GM10847 (cell line): Measurements from ENCODE around the gene PARM1.

ENCODE experiments used
- POLR2A ChIP-seq: IDR thresholded peaks from 2 replicates; pipeline ENCODE4 v1.6.1; 2011; ENCODE audit not compliant: insufficient read length; ENCODE audit errors: extremely low read depth

The PARM1 gene, protein sequence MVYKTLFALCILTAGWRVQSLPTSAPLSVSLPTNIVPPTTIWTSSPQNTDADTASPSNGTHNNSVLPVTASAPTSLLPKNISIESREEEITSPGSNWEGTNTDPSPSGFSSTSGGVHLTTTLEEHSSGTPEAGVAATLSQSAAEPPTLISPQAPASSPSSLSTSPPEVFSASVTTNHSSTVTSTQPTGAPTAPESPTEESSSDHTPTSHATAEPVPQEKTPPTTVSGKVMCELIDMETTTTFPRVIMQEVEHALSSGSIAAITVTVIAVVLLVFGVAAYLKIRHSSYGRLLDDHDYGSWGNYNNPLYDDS

DNA sequence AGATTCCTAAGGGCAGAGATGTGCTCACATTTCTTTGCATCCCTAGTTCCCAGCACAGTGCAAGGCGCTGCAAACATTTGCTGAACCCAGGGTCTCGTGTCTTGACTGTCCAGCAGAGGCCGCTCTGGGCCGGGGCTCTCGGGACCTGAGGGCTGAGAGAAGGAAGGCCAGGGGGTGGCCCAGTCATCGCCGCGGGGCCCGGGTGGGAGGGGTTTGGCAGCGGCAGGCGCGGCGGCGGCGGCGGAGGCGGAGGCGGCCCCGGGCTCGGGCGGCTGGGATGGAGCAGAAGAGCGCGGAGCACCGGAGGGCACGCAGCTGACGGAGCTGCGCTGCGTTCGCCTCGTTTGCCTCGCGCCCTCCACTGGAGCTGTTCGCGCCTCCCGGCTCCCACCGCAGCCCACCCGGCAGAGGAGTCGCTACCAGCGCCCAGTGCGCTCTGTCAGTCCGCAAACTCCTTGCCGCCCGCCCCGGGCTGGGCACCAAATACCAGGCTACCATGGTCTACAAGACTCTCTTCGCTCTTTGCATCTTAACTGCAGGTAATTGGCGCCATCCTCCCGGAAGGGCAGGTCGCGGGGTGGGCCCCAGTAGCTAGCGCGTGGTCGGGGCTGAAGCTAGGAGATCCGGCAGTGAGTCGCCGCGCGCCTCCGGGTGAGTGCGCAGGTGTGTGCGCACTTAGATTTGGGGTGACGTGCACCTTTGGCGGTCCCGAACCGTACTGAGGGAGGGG is at the start of gene PARM1:
Gene PARM1, plus strand, starts transcription at position 285 of the 730 bp plus-strand sequence. Its CDS starts 212 bp downstream, at position 497.
- peak; percentile 49 for TF ChIP-seq POLR2A

DNA sequence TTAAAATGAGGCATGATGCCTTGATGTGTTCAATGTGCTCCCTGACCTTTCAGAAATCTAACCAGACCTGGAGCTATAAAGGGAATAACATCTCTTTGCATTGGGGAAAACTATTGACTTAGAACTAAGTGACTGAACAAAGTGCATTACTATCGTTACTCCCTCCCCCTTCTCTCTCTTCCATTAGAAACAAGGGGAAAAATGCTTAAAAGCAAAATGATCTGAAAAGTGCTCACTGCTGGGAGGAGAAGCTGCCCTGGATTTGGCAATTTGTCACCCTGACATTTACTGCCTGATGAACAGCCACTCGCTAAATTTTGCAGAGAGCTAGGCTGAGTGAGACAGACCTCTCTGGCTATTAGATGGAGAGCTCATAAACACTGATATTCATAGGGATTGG is 48.6 kb upstream of the PARM1 start:
- no peak for TF ChIP-seq POLR2A

DNA sequence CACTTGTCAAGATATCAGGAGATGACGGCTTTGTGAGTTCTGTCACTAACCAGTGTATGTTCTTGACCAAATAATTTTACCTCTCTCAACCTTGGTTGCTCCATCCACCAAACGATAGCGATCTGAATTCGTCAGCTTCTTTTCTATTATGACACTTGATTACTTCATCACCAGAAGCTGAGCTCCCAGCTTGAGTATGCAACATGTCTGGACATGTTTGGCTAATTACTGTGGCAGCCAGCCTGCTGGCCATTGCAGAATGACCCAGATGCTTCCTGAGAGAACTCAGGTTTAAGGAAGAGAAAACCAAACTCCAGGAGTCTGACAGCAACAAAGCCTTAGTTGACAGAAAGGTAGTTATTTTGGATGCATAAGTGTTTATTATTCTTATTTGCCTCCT is 46.4 kb upstream of the PARM1 start:
- TF ChIP-seq POLR2A, result no peak

DNA sequence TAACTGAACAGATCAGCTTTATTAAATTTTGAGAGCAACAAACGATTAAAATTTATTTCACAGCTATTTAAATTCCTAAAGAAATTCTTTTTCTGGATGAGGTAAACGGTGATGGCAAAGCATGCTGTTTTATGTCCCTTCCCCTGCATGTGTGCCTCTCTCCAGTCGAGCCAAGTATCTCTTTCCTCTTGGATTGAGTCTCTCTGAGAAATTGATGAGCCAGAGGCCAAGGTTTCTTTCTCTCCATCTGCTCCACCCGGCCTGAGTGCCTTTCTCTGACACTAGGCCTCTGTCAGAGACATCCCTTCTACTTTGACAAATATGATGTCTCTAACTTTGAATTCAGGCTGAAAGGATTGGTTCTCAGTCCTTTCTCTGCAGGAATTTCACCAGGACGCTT is 42.6 kb upstream of the PARM1 start:
- no peak for TF ChIP-seq POLR2A

GRCh38 chr4:74891037-74891436 is 41.9 kb upstream of the PARM1 start:
- TF ChIP-seq POLR2A, result no peak

GRCh38 chr4:74893171-74893570 is 39.7 kb upstream of the PARM1 start:
- no peak for TF ChIP-seq POLR2A

- TF ChIP-seq POLR2A, result no peak
Measured at GRCh38 chr4:74896595-74896994, 36.3 kb upstream of the PARM1 start.

- no peak for TF ChIP-seq POLR2A
Measured at GRCh38 chr4:74897386-74897785, 35.5 kb upstream of the PARM1 start.

GRCh38 chr4:74900862-74901261 is 32.1 kb upstream of the PARM1 start:
- TF ChIP-seq POLR2A, result no peak

DNA sequence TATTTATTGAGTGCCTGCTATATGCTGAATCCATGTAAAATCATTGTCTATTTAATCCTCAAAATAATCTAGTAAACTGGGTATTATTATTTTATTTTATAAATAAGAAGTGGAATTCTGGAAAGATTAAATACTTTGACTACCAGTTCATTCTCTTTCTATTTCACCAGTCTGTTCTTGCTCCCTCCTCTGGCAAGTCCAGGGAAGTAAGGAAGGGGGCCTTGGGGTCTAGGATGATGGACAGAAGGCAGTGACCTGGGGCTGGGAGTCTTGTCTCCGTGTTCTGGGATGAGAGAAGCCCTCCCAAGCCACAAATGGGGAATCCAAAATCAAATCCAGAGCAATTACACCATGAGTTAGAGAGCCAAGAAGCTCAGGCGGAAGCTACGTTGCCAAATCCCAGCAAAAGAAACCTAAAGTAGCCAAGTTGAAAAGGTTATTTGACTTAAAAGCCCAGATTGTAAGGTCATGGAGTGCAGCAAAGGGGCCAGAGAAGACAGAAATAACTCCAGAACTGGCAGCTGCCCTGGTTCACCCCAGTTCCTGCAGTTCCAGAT is 28.3 kb upstream of the PARM1 start:
- no peak for TF ChIP-seq POLR2A

DNA sequence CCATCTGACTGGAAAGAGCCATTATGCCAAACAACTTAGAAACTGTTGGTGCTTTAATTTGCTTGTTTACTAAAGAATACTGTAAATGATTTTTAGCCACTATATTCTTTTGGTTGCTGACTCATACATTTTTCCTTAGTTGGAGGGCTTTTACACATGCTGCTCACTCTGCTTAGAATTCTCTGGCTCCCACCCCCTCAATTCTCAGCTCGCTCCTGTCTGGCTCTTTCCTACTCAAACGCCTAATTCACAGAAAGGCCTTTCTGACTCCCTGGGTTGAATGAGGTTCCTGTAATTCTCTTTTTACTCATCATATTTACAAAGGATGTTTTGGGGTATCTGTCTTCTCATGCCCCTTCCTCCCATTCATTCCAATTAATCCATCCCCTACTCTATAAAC is 26.1 kb upstream of the PARM1 start:
- TF ChIP-seq POLR2A, result no peak

- TF ChIP-seq POLR2A, result no peak
Measured at GRCh38 chr4:74919783-74920182, 13.1 kb upstream of the PARM1 start.

DNA sequence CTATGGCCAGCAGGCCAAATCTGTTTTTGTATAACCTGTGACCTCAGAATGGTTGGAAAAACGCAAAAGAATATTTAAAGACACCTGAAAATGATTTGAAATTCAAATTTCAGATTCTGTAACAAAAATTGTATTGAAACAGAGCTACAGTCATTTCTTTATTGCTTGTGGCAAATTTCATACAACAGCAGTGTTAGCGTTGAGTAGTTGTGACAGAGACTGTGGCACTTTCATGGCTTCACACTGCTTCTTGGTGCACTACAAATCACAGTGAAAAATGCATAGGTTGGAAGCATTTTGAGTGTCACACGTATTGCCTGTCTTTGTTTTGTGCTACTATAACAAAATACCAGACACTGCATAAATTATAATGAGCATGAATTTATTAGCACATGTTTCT is 12.2 kb upstream of the PARM1 start:
- no peak for TF ChIP-seq POLR2A

GRCh38 chr4:74921490-74921889 is 11.4 kb upstream of the PARM1 start:
- no peak for TF ChIP-seq POLR2A

DNA sequence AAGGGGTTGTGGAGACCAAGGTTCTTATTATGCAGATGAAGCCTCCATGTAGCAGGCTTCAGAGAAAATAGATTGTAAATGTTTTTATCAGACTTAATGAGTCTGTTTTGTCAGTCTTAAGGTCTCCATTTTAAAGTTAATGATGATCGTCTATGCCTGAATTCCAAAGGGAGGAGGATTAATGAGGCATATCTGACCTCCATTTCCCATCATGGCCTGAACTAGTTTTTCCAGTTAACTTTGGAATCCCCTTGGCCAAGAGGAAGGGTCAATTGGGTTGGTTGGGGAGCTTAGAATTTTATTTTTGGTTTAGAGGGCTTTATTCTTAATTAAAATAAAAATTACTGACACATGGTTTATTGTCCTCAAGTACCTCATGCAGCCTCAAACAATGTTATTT is 6.9 kb upstream of the PARM1 start:
- no peak for TF ChIP-seq POLR2A

DNA sequence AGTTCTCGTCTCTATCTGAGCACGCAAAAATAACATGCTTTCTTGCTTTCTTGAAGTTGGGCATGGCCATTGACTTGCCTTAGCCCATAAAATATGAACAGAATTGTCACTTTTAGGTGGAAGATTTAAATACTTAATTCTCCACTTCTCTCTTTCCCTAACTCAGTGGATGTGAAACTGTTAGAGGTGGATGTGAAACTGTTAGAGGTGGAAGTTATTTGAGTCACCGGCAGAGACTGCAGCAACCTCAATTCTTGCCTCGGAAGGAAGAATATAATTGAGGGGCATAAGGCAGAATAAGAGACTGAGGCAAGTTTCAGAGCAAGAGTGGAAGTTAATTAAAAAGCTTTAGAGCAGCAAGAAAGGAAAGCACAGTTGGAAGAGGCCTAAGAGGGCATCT is 2.8 kb upstream of the PARM1 start:
- TF ChIP-seq POLR2A, result no peak
